Measurements from ENCODE around the gene IKZF2. TPM values are rescaled to one million over a fixed set of nuclear protein-coding genes. Genes with fewer than 3 reads are reported as not detected.

IKZF2 gene
- total RNA-seq, 1 donor from 2014 or later, result 29.2 TPM

DNA sequence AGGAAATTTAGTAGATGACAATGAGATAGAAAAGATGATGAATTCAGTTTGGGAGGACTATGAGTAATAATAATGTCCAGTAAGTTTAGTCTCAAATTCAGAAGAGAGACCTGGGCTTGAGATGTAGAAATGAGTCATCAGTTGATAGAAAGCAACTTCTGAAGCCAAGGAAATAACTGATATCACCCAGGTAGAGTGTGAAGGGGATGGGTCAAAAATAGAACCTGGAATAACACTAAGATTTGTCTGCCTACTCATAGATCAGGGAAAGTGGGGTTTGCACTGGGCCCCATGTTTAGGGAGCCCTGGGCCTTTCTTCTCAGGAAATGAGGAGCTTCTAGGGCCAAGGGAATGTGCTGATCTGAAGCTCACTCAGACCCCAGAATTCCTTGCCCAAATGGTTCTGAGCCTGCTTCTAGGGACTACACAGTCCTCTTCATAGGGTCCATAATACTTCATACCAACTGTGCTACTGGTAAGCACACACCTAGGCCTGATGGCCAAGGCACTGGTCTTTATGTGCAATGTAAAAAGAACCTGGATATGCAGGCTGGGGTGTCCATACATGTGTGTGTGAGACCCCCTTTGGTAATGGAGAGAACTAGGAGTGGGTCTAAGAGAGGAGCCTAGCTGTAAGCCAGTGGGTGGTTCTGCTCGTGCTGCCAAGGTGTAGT is 141.2 kb downstream of the IKZF2 start:
- H3K9me3 ChIP-seq, result no peaks in the 10 kb centered on the region
- TF ChIP-seq POLR2AphosphoS5 (IDR thresholded peaks at IDR 0.05; ENCODE audit: insufficient read depth in 1 of 2, low read depth in 1 of 2) (no peak), POLR2A (IDR thresholded peaks at IDR 0.05) (no peak)
- TF ChIP-seq, protein P1, sequence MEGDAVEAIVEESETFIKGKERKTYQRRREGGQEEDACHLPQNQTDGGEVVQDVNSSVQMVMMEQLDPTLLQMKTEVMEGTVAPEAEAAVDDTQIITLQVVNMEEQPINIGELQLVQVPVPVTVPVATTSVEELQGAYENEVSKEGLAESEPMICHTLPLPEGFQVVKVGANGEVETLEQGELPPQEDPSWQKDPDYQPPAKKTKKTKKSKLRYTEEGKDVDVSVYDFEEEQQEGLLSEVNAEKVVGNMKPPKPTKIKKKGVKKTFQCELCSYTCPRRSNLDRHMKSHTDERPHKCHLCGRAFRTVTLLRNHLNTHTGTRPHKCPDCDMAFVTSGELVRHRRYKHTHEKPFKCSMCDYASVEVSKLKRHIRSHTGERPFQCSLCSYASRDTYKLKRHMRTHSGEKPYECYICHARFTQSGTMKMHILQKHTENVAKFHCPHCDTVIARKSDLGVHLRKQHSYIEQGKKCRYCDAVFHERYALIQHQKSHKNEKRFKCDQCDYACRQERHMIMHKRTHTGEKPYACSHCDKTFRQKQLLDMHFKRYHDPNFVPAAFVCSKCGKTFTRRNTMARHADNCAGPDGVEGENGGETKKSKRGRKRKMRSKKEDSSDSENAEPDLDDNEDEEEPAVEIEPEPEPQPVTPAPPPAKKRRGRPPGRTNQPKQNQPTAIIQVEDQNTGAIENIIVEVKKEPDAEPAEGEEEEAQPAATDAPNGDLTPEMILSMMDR (IDR thresholded peaks at IDR 0.05), result no peak
- no peak overlapping the region for H3K4me3 ChIP-seq
- H3K27ac ChIP-seq, result no peak overlapping the region
- intact Hi-C loops (cut with DNase I), result no loop called here
- H3K36me3 ChIP-seq, result peaks cover 0 to 13% of the 10 kb centered on the region in 2 donors
- DNase-seq (ENCODE audit: extremely low spot score in 2 of 2), result no peak
- no peaks in the 10 kb centered on the region for H3K4me1 ChIP-seq
- no peaks in the 10 kb centered on the region for H3K27me3 ChIP-seq

DNA sequence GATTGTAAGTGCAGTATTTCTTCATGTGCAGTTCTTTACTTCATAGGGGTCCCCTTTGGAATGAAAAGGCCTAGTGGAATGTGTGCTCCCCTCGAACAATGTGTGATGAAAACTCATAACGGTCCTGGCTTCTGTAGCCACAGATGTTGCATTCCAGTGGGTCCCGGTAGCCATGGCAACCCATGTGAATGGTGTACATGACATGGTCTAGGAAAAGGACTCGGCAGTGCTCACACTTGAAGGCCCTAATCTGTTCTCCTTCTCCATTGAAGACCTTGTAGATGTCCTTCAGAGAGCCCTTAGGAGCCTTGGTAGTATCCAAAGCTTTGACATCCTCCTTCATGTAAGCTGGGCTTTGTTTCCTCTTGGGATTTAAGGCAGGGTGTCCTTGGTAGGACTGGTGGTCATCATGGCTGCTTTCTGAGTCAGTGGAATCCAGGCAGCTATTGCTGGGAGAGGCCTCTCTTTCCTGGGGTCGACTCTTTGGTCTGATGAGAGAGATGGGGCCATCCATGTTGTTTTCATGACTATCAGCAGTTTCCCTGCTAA is 144.0 kb downstream of the IKZF2 start:
- intact Hi-C loops (cut with DNase I), result no loop called here
- H3K27me3 ChIP-seq, result no peaks in the 10 kb centered on the region
- H3K4me3 ChIP-seq, result no peak overlapping the region
- no peaks in the 10 kb centered on the region for H3K9me3 ChIP-seq
- TF ChIP-seq POLR2A (IDR thresholded peaks at IDR 0.05) (no peak), POLR2AphosphoS5 (IDR thresholded peaks at IDR 0.05; ENCODE audit: insufficient read depth in 1 of 2, low read depth in 1 of 2) (no peak)
- TF ChIP-seq, protein P1 (IDR thresholded peaks at IDR 0.05), result no peak
- no peak for DNase-seq (ENCODE audit: extremely low spot score in 2 of 2)
- peaks cover under 1% of the 10 kb centered on the region for H3K4me1 ChIP-seq
- H3K27ac ChIP-seq, result no peak overlapping the region
- H3K36me3 ChIP-seq, result peaks cover 0 to 13% of the 10 kb centered on the region in 2 donors

DNA sequence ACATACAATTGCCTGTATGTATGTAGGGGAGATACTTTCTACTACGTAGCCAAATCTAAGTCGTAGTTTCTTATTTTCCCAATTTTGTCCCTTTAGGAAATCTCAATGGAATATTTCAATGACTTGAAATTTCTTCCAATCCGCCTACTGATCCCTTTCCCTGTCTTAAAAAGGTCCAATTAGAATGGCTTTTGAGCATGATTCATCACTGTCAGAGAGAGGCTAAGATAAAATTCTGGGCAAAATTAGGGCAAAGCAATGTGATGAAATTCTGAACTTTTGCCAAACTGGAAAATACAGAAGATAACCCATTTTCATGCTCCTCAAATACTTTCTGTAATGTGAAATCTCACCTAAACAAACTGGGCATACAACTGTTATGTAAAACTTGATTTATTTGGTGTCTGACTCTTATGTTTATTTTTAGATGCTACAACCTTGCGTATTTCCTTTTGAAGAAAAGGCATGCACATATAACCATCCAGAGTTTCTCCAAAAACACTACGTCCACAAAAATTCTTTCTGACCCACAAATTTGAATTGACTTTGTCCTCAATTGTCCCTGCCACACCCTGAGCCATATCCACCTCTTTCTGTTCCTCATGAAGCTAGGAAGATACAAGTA is 147.1 kb downstream of the IKZF2 start:
- Histone ChIP-seq H3K9me3 (no peaks in the 10 kb centered on the region), H3K36me3 (peaks cover 0 to 7% of the 10 kb centered on the region in 2 donors), H3K4me3 (no peak overlapping the region), H3K27ac (no peak overlapping the region), H3K4me1 (peaks cover 16% of the 10 kb centered on the region), H3K27me3 (no peaks in the 10 kb centered on the region)
- intact Hi-C loops (cut with DNase I), result no loop called here
- TF ChIP-seq POLR2AphosphoS5 (IDR thresholded peaks at IDR 0.05; ENCODE audit: insufficient read depth in 1 of 2, low read depth in 1 of 2), result no peak
- TF ChIP-seq POLR2A (IDR thresholded peaks at IDR 0.05), result no peak
- DNase-seq (ENCODE audit: extremely low spot score in 2 of 2), result no peak

DNA sequence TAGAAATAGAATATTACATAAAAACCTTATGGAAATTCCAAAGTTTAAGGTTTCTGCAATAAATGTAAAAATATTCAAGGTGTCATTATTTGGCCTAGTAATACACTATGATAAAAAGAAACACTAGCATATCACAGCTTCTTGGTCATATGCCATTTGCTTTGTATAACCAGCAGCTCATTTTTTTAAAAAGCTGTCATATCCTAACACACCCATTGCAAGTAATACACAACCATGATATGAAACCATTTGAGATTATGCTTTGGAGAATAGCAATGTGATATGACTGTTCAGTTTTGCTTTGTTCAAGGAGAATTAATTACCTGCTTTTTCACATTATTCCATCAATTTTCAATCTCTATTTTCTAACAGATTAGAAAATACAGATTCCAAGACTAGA is 149.0 kb downstream of the IKZF2 start:
- Histone ChIP-seq H3K36me3 (peaks cover 0 to 3% of the 10 kb centered on the region in 2 donors), H3K4me1 (peaks cover 16% of the 10 kb centered on the region), H3K27ac (no peak overlapping the region), H3K27me3 (no peaks in the 10 kb centered on the region), H3K9me3 (no peaks in the 10 kb centered on the region), H3K4me3 (no peak overlapping the region)
- intact Hi-C loops (cut with DNase I), result no loop called here
- no peak for TF ChIP-seq POLR2AphosphoS5 (IDR thresholded peaks at IDR 0.05; ENCODE audit: insufficient read depth in 1 of 2, low read depth in 1 of 2)
- TF ChIP-seq POLR2A (IDR thresholded peaks at IDR 0.05), result no peak
- TF ChIP-seq, protein P1 (IDR thresholded peaks at IDR 0.05), result no peak
- no peak for DNase-seq (ENCODE audit: extremely low spot score in 2 of 2)

DNA sequence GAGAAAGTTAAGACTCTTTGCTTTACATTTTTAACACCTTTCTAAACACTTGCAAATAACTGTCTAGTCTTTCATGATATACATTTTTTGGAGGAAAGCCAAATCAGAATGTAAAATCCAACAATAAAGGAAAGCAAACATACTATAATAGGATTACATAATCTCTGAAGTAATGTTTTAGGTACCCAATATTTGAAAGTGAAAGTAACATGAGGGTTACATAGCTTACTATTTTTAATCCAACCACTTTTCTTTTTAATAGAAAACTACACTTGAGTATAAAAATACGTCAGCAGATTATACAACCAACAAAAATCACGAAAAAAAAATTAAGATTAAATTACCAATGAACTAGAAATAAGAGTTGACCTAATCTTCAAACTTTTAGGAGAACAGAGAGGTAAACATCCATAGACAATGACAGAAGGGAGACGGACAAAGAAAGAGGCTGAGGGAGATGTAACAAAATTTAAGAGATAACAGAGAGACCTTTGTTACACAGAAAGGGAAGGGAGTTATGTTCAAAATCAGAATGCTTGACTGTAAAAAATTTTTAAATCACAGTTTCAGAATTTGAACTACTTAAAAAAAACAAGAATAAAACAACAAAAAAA is 150.0 kb downstream of the IKZF2 start:
- H3K4me3 ChIP-seq, result no peak overlapping the region
- H3K9me3 ChIP-seq, result no peaks in the 10 kb centered on the region
- peaks cover 16% of the 10 kb centered on the region for H3K4me1 ChIP-seq
- H3K36me3 ChIP-seq, result no peaks in the 10 kb centered on the region
- TF ChIP-seq POLR2A (IDR thresholded peaks at IDR 0.05), result no peak
- TF ChIP-seq POLR2AphosphoS5 (IDR thresholded peaks at IDR 0.05; ENCODE audit: insufficient read depth in 1 of 2, low read depth in 1 of 2), result no peak
- TF ChIP-seq, protein P1 (IDR thresholded peaks at IDR 0.05), result no peak
- no peaks in the 10 kb centered on the region for H3K27me3 ChIP-seq
- no peak overlapping the region for H3K27ac ChIP-seq
- intact Hi-C loops (cut with DNase I), result no loop called here
- DNase-seq (ENCODE audit: extremely low spot score in 2 of 2), result no peak
